NCI-H2196 (cell line): Measurements from ENCODE around the gene VILL.
"Not testable (repeated sequence)": the region's sequence is repeated elsewhere in the genome, so short reads cannot be mapped to it uniquely, and the experiment has no call there.

Experiments
- DNase-seq: peaks from one replicate; lab custom pipeline; 2025; ENCODE audit not compliant: unreplicated experiment; lab: John Stamatoyannopoulos, UW

VILL gene

GRCh38 chr3:37985637-37986320, 4.8 kb upstream of the VILL start:
- DNase-seq, result no peak

GRCh38 chr3:37986479-37987314, 3.9 kb upstream of the VILL start:
- DNase-seq, result peak; percentile 57

GRCh38 chr3:37987315-37987697, 3.3 kb upstream of the VILL start:
- DNase-seq, result no peak

- DNase-seq, result no peak
Observed at GRCh38 chr3:37987751-37988179, 2.8 kb upstream of the VILL start.

GRCh38 chr3:37988376-37988775, 2.2 kb upstream of the VILL start:
- not testable (repeated sequence) for DNase-seq

- no peak for DNase-seq
Observed at GRCh38 chr3:37988931-37989525, 1.6 kb upstream of the VILL start.

- no peak for DNase-seq
Observed at GRCh38 chr3:37989821-37990480, 635 bp upstream of the VILL start.

- no peak for DNase-seq
Observed at GRCh38 chr3:37991109-37991508, 523 bp downstream of the VILL start.

GRCh38 chr3:37991823-37992222, 1.2 kb downstream of the VILL start:
- no peak for DNase-seq

GRCh38 chr3:37992271-37993066, 1.9 kb downstream of the VILL start:
- no peak for DNase-seq

- DNase-seq, result no peak
Observed at GRCh38 chr3:37993067-37993455, 2.5 kb downstream of the VILL start.

- no peak for DNase-seq
Observed at GRCh38 chr3:37993460-37993819, 2.9 kb downstream of the VILL start.

- no peak for DNase-seq
Observed at GRCh38 chr3:37993820-37994638, 3.4 kb downstream of the VILL start.

GRCh38 chr3:37994639-37994972, 4.0 kb downstream of the VILL start:
- DNase-seq, result no peak

GRCh38 chr3:37995652-37996641, 5.4 kb downstream of the VILL start:
- DNase-seq, result no peak

GRCh38 chr3:37996785-37997301, 6.3 kb downstream of the VILL start:
- peak; percentile 59 for DNase-seq

GRCh38 chr3:37997342-37997741, 6.8 kb downstream of the VILL start:
- DNase-seq, result no peak

GRCh38 chr3:37997791-37998370, 7.3 kb downstream of the VILL start:
- no peak for DNase-seq
